CD14-positive monocyte (primary cell): Measurements from ENCODE around the gene LSP1. TPM values are rescaled to one million over a fixed set of nuclear protein-coding genes. Genes with fewer than 3 reads are reported as not detected.

ENCODE experiments used
- DNase-seq, 3 donors: peaks; one replicate each; pipeline ENCODE4 v3.0.0-alpha.2; 2011 to 2022
- H2AFZ ChIP-seq: 2 replicates; pipeline ENCODE4 v1.6.0; 2012; ENCODE audit warnings: mild to moderate bottlenecking, low read depth, low read length, inconsistent platforms; ENCODE audit not compliant: insufficient read depth, poor library complexity, severe bottlenecking
- H3K27ac ChIP-seq, 2 donors: 1 replicate in 1 of 2; 2 replicates in 1 of 2; pipeline ENCODE4 v1.5.1; 2012 to 2013; ENCODE audit warnings: low read length in 2 of 2, control low read depth in 1 of 2, inconsistent platforms in 1 of 2, low read depth in 1 of 2, mild to moderate bottlenecking in 1 of 2
- H3K27me3 ChIP-seq, 2 donors: one replicate each; pipeline versions ENCODE4 v1.6.0 to v1.6.1; 2011 to 2013; ENCODE audit warnings: low read length in 2 of 2; ENCODE audit not compliant: control insufficient read depth in 2 of 2, insufficient read depth in 2 of 2
- H3K36me3 ChIP-seq, 2 donors: replicated peaks in 1 of 2; 1 replicate in 1 of 2; 2 replicates in 1 of 2; pipeline versions ENCODE4 v1.5.1 to v1.6.1; 2012 to 2013; ENCODE audit warnings: low read length in 2 of 2, control low read depth in 1 of 2, inconsistent platforms in 1 of 2, mild to moderate bottlenecking in 1 of 2; ENCODE audit not compliant: insufficient read depth in 2 of 2, control insufficient read depth in 1 of 2
- H3K4me1 ChIP-seq, 2 donors: 1 replicate in 1 of 2; 2 replicates in 1 of 2; pipeline versions ENCODE4 v1.5.1 to v1.6.1; 2012 to 2013; ENCODE audit warnings: low read length in 2 of 2, control low read depth in 1 of 2, inconsistent platforms in 1 of 2, mild to moderate bottlenecking in 1 of 2, moderate library complexity in 1 of 2; ENCODE audit not compliant: insufficient read depth in 2 of 2, control insufficient read depth in 1 of 2
- H3K4me2 ChIP-seq: replicated peaks from 2 replicates; pipeline ENCODE3; 2012; ENCODE audit warnings: low read length, moderate library complexity, mild to moderate bottlenecking; ENCODE audit not compliant: poor library complexity, severe bottlenecking; ENCODE audit errors: extremely low read depth
- H3K4me3 ChIP-seq, 3 experiments: fragments of 200-600 bp in 1 of 3; sonication (generic) in 1 of 3; replicated peaks in 1 of 3; 1 replicate in 2 of 3; 2 replicates in 1 of 3; pipeline ENCODE4 v1.5.1; 2011 to 2013; ENCODE audit warnings: low read length in 3 of 3, mild to moderate bottlenecking in 3 of 3, control low read depth in 2 of 3, low read depth in 2 of 3, inconsistent platforms in 1 of 3, moderate library complexity in 1 of 3
- H3K79me2 ChIP-seq: 2 replicates; pipeline ENCODE4 v1.6.0; 2012; ENCODE audit warnings: mild to moderate bottlenecking, control low read depth, inconsistent platforms, low read length, moderate library complexity; ENCODE audit not compliant: insufficient read depth
- H3K9ac ChIP-seq: 2 replicates; pipeline ENCODE4 v1.6.0; 2017; ENCODE audit warnings: low read length, mild to moderate bottlenecking; ENCODE audit not compliant: insufficient read depth, poor library complexity, severe bottlenecking
- H3K9me3 ChIP-seq, 2 donors: replicated peaks in 1 of 2; 1 replicate in 1 of 2; 2 replicates in 1 of 2; pipeline versions ENCODE4 v1.5.1 to v1.6.1; 2012 to 2013; ENCODE audit warnings: low read length in 2 of 2, control low read depth in 1 of 2; ENCODE audit not compliant: control insufficient read depth in 1 of 2, insufficient read depth in 1 of 2
- H4K20me1 ChIP-seq: 2 replicates; pipeline ENCODE4 v1.6.0; 2012; ENCODE audit warnings: mild to moderate bottlenecking, low read length, control low read depth, moderate library complexity; ENCODE audit not compliant: insufficient read depth
- H3K27ac Mint-ChIP-seq, 7 donors: one replicate each; pipeline ENCODE4 v1.8.0; 2020; ENCODE audit warnings: mild to moderate bottlenecking in 7 of 7, mixed read lengths in 7 of 7, moderate library complexity in 6 of 7, inconsistent platforms in 2 of 7
- H3K27me3 Mint-ChIP-seq, 3 donors: one replicate each; pipeline ENCODE4 v1.8.0; 2021 to 2022; ENCODE audit warnings: low read depth in 3 of 3, mild to moderate bottlenecking in 3 of 3, mixed read lengths in 3 of 3, moderate library complexity in 3 of 3, inconsistent platforms in 1 of 3
- H3K36me3 Mint-ChIP-seq, 2 donors: one replicate each; pipeline ENCODE4 v1.8.0; 2020; ENCODE audit warnings: mixed read lengths in 2 of 2, inconsistent platforms in 1 of 2, mild to moderate bottlenecking in 1 of 2
- H3K4me1 Mint-ChIP-seq: one replicate; pipeline ENCODE4 v1.8.0; 2020; ENCODE audit warnings: mild to moderate bottlenecking, mixed read lengths
- H3K4me3 Mint-ChIP-seq, 2 donors: one replicate each; pipeline ENCODE4 v1.8.0; 2020; ENCODE audit warnings: mild to moderate bottlenecking in 2 of 2, mixed read lengths in 2 of 2, moderate library complexity in 1 of 2
- H3K9me3 Mint-ChIP-seq, 7 donors: one replicate each; pipeline ENCODE4 v1.8.0; 2020 to 2022; ENCODE audit warnings: mixed read lengths in 7 of 7, mild to moderate bottlenecking in 6 of 7, moderate library complexity in 6 of 7, inconsistent platforms in 2 of 7
- WGBS: methylation state at CpG from one replicate; pipeline ENCODE4 v1.1.5; 2013; ENCODE audit warnings: missing lambda C conversion rate; ENCODE audit not compliant: insufficient coverage; 5-methylcytosine and 5-hydroxymethylcytosine counted together
- intact Hi-C, 2 donors: fragments of 100-400 bp; cut with micrococcal nuclease; formaldehyde crosslinking; loops; one replicate each; pipeline versions ENCODE4 v1.15.0 to v1.15.1; 2023
- polyA plus RNA-seq, 3 donors: library from polyadenylated mRNA; depleted of rRNA in 1 of 3; unstranded in 2 of 3; stranded (reverse) in 1 of 3; fragments of 300-500 nt in 2 of 3; fragments of >200 nt in 1 of 3; fragmentation: Illumina TruSeq in 2 of 3; gene quantifications; 1 replicate in 2 of 3; 2 replicates in 1 of 3; pipeline ENCODE4 v1.2.3, GENCODE V29; 2012 to 2021
- TF ChIP-seq, protein P1 (sequence below): fragments of 200-600 bp; IDR thresholded peaks from one replicate; pipeline ENCODE4 v1.8.0; 2022; ENCODE audit warnings: antibody characterized with exemption, mild to moderate bottlenecking

LSP1 gene
- polyA plus RNA-seq, 3 donors = 387 to 646 (median 542) TPM

DNA sequence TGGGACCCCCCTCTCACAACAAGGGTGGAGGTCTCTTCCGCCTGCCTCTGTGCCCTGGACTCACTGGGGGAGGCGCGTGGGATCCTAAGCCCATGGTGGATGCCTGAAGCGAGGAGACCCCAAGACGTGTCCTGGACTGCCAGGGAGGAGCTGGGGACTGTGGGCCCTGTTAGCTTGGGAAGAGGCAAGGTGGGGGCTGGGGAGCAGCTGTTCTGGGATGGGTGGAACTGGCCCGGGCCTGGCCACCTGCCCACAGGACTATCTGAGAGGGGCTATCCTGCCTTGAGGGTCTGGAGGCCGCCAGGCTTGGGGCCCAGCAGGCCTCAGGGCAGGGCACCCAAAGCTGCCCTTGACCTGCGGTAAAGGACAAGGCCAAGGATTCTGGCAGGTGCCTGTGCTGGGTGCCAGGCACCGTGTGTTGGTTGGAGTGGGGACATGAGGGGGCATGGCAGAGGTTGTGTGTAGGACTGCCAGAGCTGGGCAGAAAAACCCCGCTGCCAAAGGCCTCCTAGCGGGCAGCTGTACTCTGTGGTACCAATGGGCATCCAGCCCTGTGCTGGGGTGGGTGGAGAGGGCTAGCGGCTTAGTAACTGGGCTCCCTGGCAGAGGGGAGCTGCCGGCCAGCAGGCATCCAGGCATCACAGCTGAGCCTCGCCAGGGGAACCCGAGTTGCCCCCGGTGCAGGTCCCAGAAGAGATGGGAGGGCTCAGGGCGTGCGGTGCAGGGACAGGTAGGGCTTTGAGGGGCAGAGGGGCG is 670 bp downstream of the LSP1 start:
- Mint-ChIP-seq H3K4me3 (peak overlapping the region; percentile 98 to 100), H3K36me3 (peaks cover 20 to 26% of the 10 kb centered on the region in 2 donors), H3K27me3 (peaks cover 0 to 7% (median 0%) of the 10 kb centered on the region in 3 donors), H3K9me3 (no peaks in the 10 kb centered on the region), H3K4me1 (peaks cover 84% of the 10 kb centered on the region), H3K27ac (peak overlapping the region; percentile 96 to 100 (median 100))
- peak overlapping the region; percentile 97 for H3K4me2 ChIP-seq
- 54% methylated on average over 19 of the region's 19 CpGs for WGBS
- peaks cover 48% of the 10 kb centered on the region for H4K20me1 ChIP-seq
- peak overlapping the region; percentile 61 to 88 (median 82) for H3K4me3 ChIP-seq
- intact Hi-C loops = loop anchor here (1.0 to 5.0 kb wide), 4 partner anchors 9 to 91 kb away; partner anchors contain the start of gene CTSD (in 1 of the 2)
- H3K27me3 ChIP-seq = no peaks in the 10 kb centered on the region
- H3K79me2 ChIP-seq = peaks cover 74% of the 10 kb centered on the region
- H2AFZ ChIP-seq = no peak overlapping the region
- no peak for DNase-seq
- peak overlapping the region; percentile 97 for H3K9ac ChIP-seq
- no peaks in the 10 kb centered on the region for H3K9me3 ChIP-seq
- TF ChIP-seq, protein P1, sequence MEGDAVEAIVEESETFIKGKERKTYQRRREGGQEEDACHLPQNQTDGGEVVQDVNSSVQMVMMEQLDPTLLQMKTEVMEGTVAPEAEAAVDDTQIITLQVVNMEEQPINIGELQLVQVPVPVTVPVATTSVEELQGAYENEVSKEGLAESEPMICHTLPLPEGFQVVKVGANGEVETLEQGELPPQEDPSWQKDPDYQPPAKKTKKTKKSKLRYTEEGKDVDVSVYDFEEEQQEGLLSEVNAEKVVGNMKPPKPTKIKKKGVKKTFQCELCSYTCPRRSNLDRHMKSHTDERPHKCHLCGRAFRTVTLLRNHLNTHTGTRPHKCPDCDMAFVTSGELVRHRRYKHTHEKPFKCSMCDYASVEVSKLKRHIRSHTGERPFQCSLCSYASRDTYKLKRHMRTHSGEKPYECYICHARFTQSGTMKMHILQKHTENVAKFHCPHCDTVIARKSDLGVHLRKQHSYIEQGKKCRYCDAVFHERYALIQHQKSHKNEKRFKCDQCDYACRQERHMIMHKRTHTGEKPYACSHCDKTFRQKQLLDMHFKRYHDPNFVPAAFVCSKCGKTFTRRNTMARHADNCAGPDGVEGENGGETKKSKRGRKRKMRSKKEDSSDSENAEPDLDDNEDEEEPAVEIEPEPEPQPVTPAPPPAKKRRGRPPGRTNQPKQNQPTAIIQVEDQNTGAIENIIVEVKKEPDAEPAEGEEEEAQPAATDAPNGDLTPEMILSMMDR = no peak
- peaks cover 22 to 38% of the 10 kb centered on the region in 2 donors for H3K36me3 ChIP-seq
- H3K27ac ChIP-seq = peak overlapping the region; percentile 100
- H3K4me1 ChIP-seq = peaks cover 92 to 97% of the 10 kb centered on the region in 2 donors

DNA sequence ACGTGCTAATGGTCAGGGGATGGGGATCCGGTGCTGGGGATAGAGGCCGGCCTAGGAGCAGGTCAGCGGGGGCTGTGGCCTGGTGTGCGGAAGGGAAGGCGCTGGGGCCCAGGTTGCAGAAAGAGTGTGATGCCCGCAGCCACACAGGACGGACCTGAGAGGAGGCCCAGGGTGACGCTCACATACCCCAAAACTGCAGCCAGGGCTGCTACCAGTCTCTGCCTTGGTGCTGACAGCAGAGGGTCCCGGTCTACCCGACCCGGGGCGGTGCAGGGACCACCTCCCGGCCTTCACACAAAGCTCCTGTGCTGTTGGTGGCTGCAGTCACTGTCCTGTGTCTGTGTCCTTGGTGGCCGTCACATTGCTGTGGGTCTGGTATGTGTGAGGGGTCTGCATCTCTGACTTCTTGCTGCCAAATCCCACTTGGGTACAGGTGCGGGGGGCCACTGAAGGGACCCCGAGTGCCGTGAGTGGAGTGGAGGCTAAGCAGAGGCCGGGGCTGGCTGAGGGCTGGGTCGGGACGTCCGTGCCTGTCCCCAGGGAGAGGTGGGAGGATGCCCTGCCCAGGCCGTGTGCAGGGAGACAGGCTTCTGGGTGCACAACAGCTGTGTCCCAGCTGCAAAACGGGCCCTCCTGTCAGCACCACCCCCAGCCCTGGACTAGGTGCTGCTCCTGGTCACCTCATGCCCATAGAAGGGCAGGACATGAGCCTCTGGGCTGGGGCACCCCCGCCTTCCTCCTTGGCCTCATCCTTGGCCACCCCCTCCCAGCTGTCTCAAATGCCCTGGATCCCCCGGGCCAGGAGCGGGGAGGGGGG is 1.5 kb downstream of the LSP1 start:
- H3K9me3 ChIP-seq = no peaks in the 10 kb centered on the region
- H3K4me2 ChIP-seq = peak overlapping the region; percentile 97
- H3K4me3 ChIP-seq = peak overlapping the region; percentile 61 to 88 (median 82)
- peaks cover 92 to 96% of the 10 kb centered on the region in 2 donors for H3K4me1 ChIP-seq
- no peaks in the 10 kb centered on the region for H3K27me3 ChIP-seq
- no peak for DNase-seq
- H3K79me2 ChIP-seq = peaks cover 82% of the 10 kb centered on the region
- no peak overlapping the region for H2AFZ ChIP-seq
- H3K9me3 Mint-ChIP-seq = no peaks in the 10 kb centered on the region
- WGBS = 87% methylated on average over 24 of the region's 27 CpGs
- H3K36me3 ChIP-seq = peaks cover 25 to 46% of the 10 kb centered on the region in 2 donors
- H3K4me3 Mint-ChIP-seq = peak overlapping the region; percentile 98 to 100
- intact Hi-C loops = loop anchor here in 1 of 2 donors (5.0 kb wide), 2 partner anchors 72 to 92 kb away; partner anchors contain the start of gene CTSD
- peak overlapping the region; percentile 96 to 100 (median 100) for H3K27ac Mint-ChIP-seq
- H4K20me1 ChIP-seq = peaks cover 56% of the 10 kb centered on the region
- peaks cover 0 to 7% (median 0%) of the 10 kb centered on the region in 3 donors for H3K27me3 Mint-ChIP-seq
- H3K27ac ChIP-seq = peak overlapping the region; percentile 100
- TF ChIP-seq, protein P1 = no peak
- peaks cover 81% of the 10 kb centered on the region for H3K4me1 Mint-ChIP-seq
- H3K36me3 Mint-ChIP-seq = peaks cover 23 to 24% of the 10 kb centered on the region in 2 donors
- peak overlapping the region; percentile 97 for H3K9ac ChIP-seq
